Pancreas (tissue), 10 donors: Measurements from ENCODE around the gene ATP2A2. TPM values are rescaled to one million over a fixed set of nuclear protein-coding genes. Genes with fewer than 3 reads are reported as not detected.

Experiments used
- ATAC-seq, 4 donors: fragments of 200-7000 bp; cut with Tn5 transposase; one replicate each; pipeline versions ENCODE4 v1.8.0 to v1.9.1; 2020; ENCODE audit warnings: mild to moderate bottlenecking in 4 of 4, moderate library complexity in 4 of 4
- DNase-seq, 6 donors: peaks; one replicate each; pipeline ENCODE4 v3.0.0-alpha.2; 2020
- FAIRE-seq: peaks from 2 replicates; lab custom pipeline; 2012; peaks lifted over from hg19 to GRCh38; lab: Jason Lieb, UNC
- H3K27ac ChIP-seq, 4 donors: fragments of 200-600 bp; sonication (generic); 1 replicate in 3 of 4; 2 replicates in 1 of 4; pipeline versions ENCODE4 v1.5.0 to v1.8.0; 2020
- H3K27me3 ChIP-seq, 4 donors: fragments of 200-600 bp; one replicate each; pipeline ENCODE4 v1.8.0; 2021
- H3K36me3 ChIP-seq, 3 donors: fragments of 200-600 bp; sonication (generic) in 1 of 3; one replicate each; pipeline versions ENCODE4 v1.5.0 to v1.8.0; 2020 to 2021
- H3K4me1 ChIP-seq, 3 donors: fragments of 200-600 bp; one replicate each; pipeline ENCODE4 v1.8.0; 2021
- H3K4me3 ChIP-seq, 4 donors: fragments of 200-600 bp; sonication (generic) in 2 of 4; one replicate each; pipeline versions ENCODE4 v1.5.0 to v1.8.0; 2020 to 2021
- H3K9me3 ChIP-seq, 4 donors: fragments of 200-600 bp; one replicate each; pipeline ENCODE4 v1.8.0; 2021
- CTCF ChIP-seq, 4 donors: fragments of 200-600 bp; sonication (generic) in 3 of 4; IDR thresholded peaks; one replicate each; pipeline versions ENCODE4 v1.5.0 to v1.8.0; 2021; ENCODE audit warnings: antibody characterized with exemption in 4 of 4
- WGBS, 2 donors: extraction: QIAGEN DNeasy Blood & Tissue Kit; methylation state at CpG; one replicate each; pipeline ENCODE4 v1.1.7; 2013; 5-methylcytosine and 5-hydroxymethylcytosine counted together
- intact Hi-C, 3 donors: fragments of 100-400 bp; cut with DNase I; formaldehyde crosslinking; loops; one replicate each; pipeline versions ENCODE4 v1.11.1 to v1.14.2; 2022
- polyA plus RNA-seq, 2 donors: library from polyadenylated mRNA; stranded (reverse); fragments of 200-250 nt; gene quantifications; one replicate each; pipeline ENCODE4 v1.2.3, GENCODE V29; 2013
- total RNA-seq, 6 donors: library from RNA; stranded (reverse); fragmentation: NEBNext Ultra II Directional in 4 of 6; extraction: Animal tissue kit (Norgen Biotek cat#: 25700) in 4 of 6; gene quantifications; one replicate each; pipeline versions ENCODE4 v1.2.1 to v1.2.4, GENCODE V29; 2021 to 2023
- donor health status: healthy with polysubstance abuse.
- donor health status: DM: no; HTN: no; CAD: no; lungs with moderate emphysema.
- donor health status: DM: no; HTN: no; CAD: no.
- donor health status: control.
- donor health status: control.
- donor health status: Bipolar disorder and iron deficiency.
- donor health status: DM: yes; HTN: yes; CAD: no.
- donor health status: DM: no; HTN: no; CAD: no.
- donor health status: DM: no; HTN: no; CAD: no.
- donor health status: DM: yes; HTN: yes; CAD: no.

Gene ATP2A2
- total and polyA plus RNA-seq, 8 donors = 16.3 to 79.7 (median 45.7) TPM

- Histone ChIP-seq H3K27ac (no peak overlapping the region), H3K27me3 (no peaks in the 10 kb centered on the region), H3K9me3 (no peaks in the 10 kb centered on the region), H3K36me3 (peaks cover 0 to 36% (median 23%) of the 10 kb centered on the region in 3 donors), H3K4me3 (no peak overlapping the region), H3K4me1 (peaks cover 0 to 8% (median 6%) of the 10 kb centered on the region in 3 donors)
- DNase-seq (no peak), ATAC-seq (no peak), FAIRE-seq (no peak)
- intact Hi-C loops = no loop called here
- no peak for TF ChIP-seq CTCF (IDR thresholded peaks at IDR 0.05)
- WGBS, 2 donors = 68% methylated on average over 5 of the region's 5 CpGs
These were observed 20.2 kb downstream of the ATP2A2 start for GRCh38 chr12:110301065-110301806.

GRCh38 chr12:110304061-110304551 lies 23.1 kb downstream of the ATP2A2 start:
- no peaks in the 10 kb centered on the region for H3K9me3 ChIP-seq
- peaks cover 0 to 15% (median 12%) of the 10 kb centered on the region in 3 donors for H3K4me1 ChIP-seq
- ATAC-seq = peak in 1 of 4 donors; percentile 36
- no peaks in the 10 kb centered on the region for H3K27me3 ChIP-seq
- 31 to 43% methylated on average over 4 of the region's 4 CpGs for WGBS, 2 donors
- TF ChIP-seq CTCF (IDR thresholded peaks at IDR 0.05) = no peak
- FAIRE-seq = no peak
- H3K36me3 ChIP-seq = peaks cover 0 to 12% (median 9%) of the 10 kb centered on the region in 3 donors
- intact Hi-C loops = no loop called here
- DNase-seq = no peak
- no peak overlapping the region for H3K4me3 ChIP-seq
- H3K27ac ChIP-seq = no peak overlapping the region

- DNase-seq (no peak), ATAC-seq (no peak), FAIRE-seq (no peak)
- intact Hi-C loops = no loop called here
- Histone ChIP-seq H3K36me3 (peaks cover 0 to 5% (median 0%) of the 10 kb centered on the region in 3 donors), H3K4me3 (no peak overlapping the region), H3K9me3 (no peaks in the 10 kb centered on the region), H3K27ac (no peak overlapping the region), H3K4me1 (peaks cover 0 to 20% (median 15%) of the 10 kb centered on the region in 3 donors), H3K27me3 (no peaks in the 10 kb centered on the region)
- WGBS, 2 donors = 78 to 81% methylated on average over 3 of the region's 3 CpGs
- TF ChIP-seq CTCF (IDR thresholded peaks at IDR 0.05) = no peak
These were observed 26.3 kb downstream of the ATP2A2 start for GRCh38 chr12:110307372-110307771.

GRCh38 chr12:110310763-110311162 lies 29.7 kb downstream of the ATP2A2 start:
- H3K27me3 ChIP-seq = no peaks in the 10 kb centered on the region
- H3K36me3 ChIP-seq = no peaks in the 10 kb centered on the region
- H3K4me1 ChIP-seq = peaks cover 0 to 26% (median 9%) of the 10 kb centered on the region in 3 donors
- H3K27ac ChIP-seq = peak overlapping the region in 1 of 4 donors; percentile 1
- H3K4me3 ChIP-seq = no peak overlapping the region
- intact Hi-C loops = no loop called here
- FAIRE-seq = no peak
- H3K9me3 ChIP-seq = no peaks in the 10 kb centered on the region
- DNase-seq = no peak
- TF ChIP-seq CTCF (IDR thresholded peaks at IDR 0.05) = no peak
- ATAC-seq = no peak

- Histone ChIP-seq H3K4me3 (no peak overlapping the region), H3K36me3 (no peaks in the 10 kb centered on the region), H3K4me1 (peaks cover 0 to 26% (median 9%) of the 10 kb centered on the region in 3 donors), H3K9me3 (no peaks in the 10 kb centered on the region), H3K27me3 (no peaks in the 10 kb centered on the region), H3K27ac (peak overlapping the region in 1 of 4 donors; percentile 46)
- FAIRE-seq (no peak), ATAC-seq (no peak), DNase-seq (no peak)
- intact Hi-C loops = no loop called here
- no peak for TF ChIP-seq CTCF (IDR thresholded peaks at IDR 0.05)
- WGBS, 2 donors = 90 to 93% methylated on average over 6 of the region's 6 CpGs
These were observed 30.9 kb downstream of the ATP2A2 start for GRCh38 chr12:110311903-110312302.
